Endothelial cell of umbilical vein (primary cell): ENCODE data around the gene GAS7. TPM values are rescaled to one million over a fixed set of nuclear protein-coding genes. Genes with fewer than 3 reads are reported as not detected.

Source experiments
- BruUV-seq: library from RNA; stranded (reverse); fragments of 400-500 nt; replicated peaks from 2 replicates; lab custom pipeline; 2021; lab: Mats Ljungman, UMichigan
- CTCF ChIA-PET: fragments of 300-600, 350-600 bp; sonication (Branson Sonifier 250); formaldehyde crosslinking; loops from one replicate; lab custom pipeline; 2021; ENCODE audit warnings: antibody characterized with exemption, inconsistent platforms; lab: Charles Lee
- POLR2A ChIA-PET: fragments of 300-600, 350-600 bp; sonication (Branson Sonifier 250); formaldehyde crosslinking; loops from one replicate; lab custom pipeline; 2021; ENCODE audit warnings: antibody characterized with exemption, inconsistent platforms; lab: Charles Lee
- DNase-seq: peaks from one replicate; pipeline ENCODE4 v3.0.0-alpha.2; 2011; ENCODE audit warnings: low read depth, low spot score
- FAIRE-seq: peaks from 2 replicates; lab custom pipeline; 2011; peaks lifted over from hg19 to GRCh38; lab: Jason Lieb, UNC
- H2AFZ ChIP-seq: 2 replicates; pipeline ENCODE4 v1.6.0; 2012; ENCODE audit warnings: low read depth, low read length, control low read depth, inconsistent platforms
- H3K27ac ChIP-seq: 2 replicates; pipeline ENCODE4 v1.5.1; 2011; ENCODE audit warnings: low read depth, mild to moderate bottlenecking, control low read depth, low read length, moderate library complexity; ENCODE audit not compliant: insufficient read depth
- H3K27me3 ChIP-seq, 2 experiments: 2 replicates each; pipeline versions ENCODE4 v1.6.0 to v1.6.1; 2011; ENCODE audit warnings: low read length in 2 of 2, mixed read lengths in 1 of 2; ENCODE audit not compliant: control insufficient read depth in 2 of 2, insufficient read depth in 2 of 2
- H3K36me3 ChIP-seq, 2 experiments: 2 replicates in 1 of 2; 3 replicates in 1 of 2; pipeline ENCODE4 v1.5.1; 2011; ENCODE audit warnings: low read length in 2 of 2, mild to moderate bottlenecking in 1 of 2, moderate library complexity in 1 of 2; ENCODE audit not compliant: control insufficient read depth in 2 of 2, insufficient read depth in 2 of 2; ENCODE audit errors: extremely low read depth in 1 of 2
- H3K4me1 ChIP-seq: 3 replicates; pipeline ENCODE4 v1.5.1; 2011; ENCODE audit warnings: mild to moderate bottlenecking, low read length; ENCODE audit not compliant: control insufficient read depth, insufficient read depth; ENCODE audit errors: extremely low read depth
- H3K4me2 ChIP-seq: 2 replicates; pipeline ENCODE4 v1.6.1; 2011; ENCODE audit warnings: low read length, control low read depth, mixed read lengths; ENCODE audit not compliant: insufficient read depth
- H3K4me3 ChIP-seq, 3 experiments: fragments of 200-600 bp in 1 of 3; sonication (generic), shearing (Covaris generic) in 1 of 3; replicated peaks in 1 of 3; 2 replicates each; pipeline ENCODE4 v1.5.1; 2011 to 2016; ENCODE audit warnings: control low read depth in 3 of 3, low read length in 3 of 3, mild to moderate bottlenecking in 2 of 3, inconsistent platforms in 1 of 3, low read depth in 1 of 3, moderate library complexity in 1 of 3; ENCODE audit not compliant: insufficient read depth in 1 of 3
- H3K79me2 ChIP-seq: 2 replicates; pipeline ENCODE4 v1.6.0; 2012; ENCODE audit warnings: low read length, inconsistent platforms; ENCODE audit not compliant: control insufficient read depth, insufficient read depth
- H3K9ac ChIP-seq: replicated peaks from 2 replicates; pipeline ENCODE3; 2011; ENCODE audit warnings: low read length, control low read depth; ENCODE audit not compliant: insufficient read depth; ENCODE audit errors: extremely low read depth
- H3K9me1 ChIP-seq: replicated peaks from 3 replicates; pipeline ENCODE4 v1.6.0; 2011; ENCODE audit warnings: mild to moderate bottlenecking, low read length; ENCODE audit not compliant: control insufficient read depth, insufficient read depth; ENCODE audit errors: extremely low read depth
- H3K9me3 ChIP-seq: replicated peaks from 2 replicates; pipeline ENCODE4 v1.5.1; 2012; ENCODE audit warnings: low read length, inconsistent platforms; ENCODE audit not compliant: control insufficient read depth, insufficient read depth
- H4K20me1 ChIP-seq: replicated peaks from 2 replicates; pipeline ENCODE3; 2011; ENCODE audit warnings: mild to moderate bottlenecking, low read length; ENCODE audit not compliant: control insufficient read depth, insufficient read depth; ENCODE audit errors: extremely low read depth
- EZH2 ChIP-seq: IDR thresholded peaks from 2 replicates; pipeline ENCODE4 v1.6.1; 2012; ENCODE audit warnings: borderline replicate concordance, low read depth, mild to moderate bottlenecking, moderate library complexity, low read length, inconsistent platforms; ENCODE audit not compliant: severe bottlenecking
- FOS ChIP-seq: IDR thresholded peaks from 2 replicates; pipeline ENCODE4 v1.6.1; 2011; ENCODE audit warnings: mild to moderate bottlenecking, low read length, moderate library complexity, borderline replicate concordance; ENCODE audit not compliant: insufficient read depth
- GATA2 ChIP-seq: IDR thresholded peaks from 2 replicates; pipeline ENCODE4 v1.7.0; 2011; ENCODE audit warnings: low read depth, mild to moderate bottlenecking, moderate library complexity, mixed read lengths, low read length; ENCODE audit not compliant: insufficient read length, insufficient read depth
- JUN ChIP-seq: IDR thresholded peaks from 2 replicates; pipeline ENCODE4 v1.6.1; 2011; ENCODE audit warnings: borderline replicate concordance, low read depth; ENCODE audit not compliant: insufficient read length, insufficient read depth
- MYC ChIP-seq: IDR thresholded peaks from one replicate; pipeline ENCODE4 v1.6.1; 2011; ENCODE audit warnings: mild to moderate bottlenecking, low read depth, low read length
- POLR2A ChIP-seq: IDR thresholded peaks from 2 replicates; pipeline ENCODE4 v1.6.1; 2012; ENCODE audit warnings: low read depth, mild to moderate bottlenecking, control low read depth, low read length
- POLR2AphosphoS5 ChIP-seq: IDR thresholded peaks from 2 replicates; pipeline ENCODE4 v1.6.1; 2012; ENCODE audit warnings: low read depth, mild to moderate bottlenecking, control low read depth, low read length, moderate library complexity; ENCODE audit not compliant: insufficient read depth
- dilution Hi-C: fragments of 300-500 bp; cut with MboI; formaldehyde crosslinking; loops from one replicate; pipeline ENCODE4 v1.15.0; 2019; ENCODE audit warnings: low sequenced_read_pairs; ENCODE audit not compliant: extremely low pct_ligation_motif_present
- intact Hi-C: fragments of 100-400 bp; cut with micrococcal nuclease; formaldehyde crosslinking; loops from one replicate; pipeline ENCODE4 v1.10.0; 2022
- polyA plus RNA-seq, 4 experiments: library from polyadenylated mRNA; depleted of rRNA in 3 of 4; stranded (reverse) in 3 of 4; unstranded in 1 of 4; fragments of >200 nt; gene quantifications; 2 replicates each; pipeline versions ENCODE4 v1.2.1 to v1.2.3, GENCODE V29; 2011 to 2012; ENCODE audit warnings: missing spikeins in 1 of 4
- total RNA-seq: library from RNA; stranded (reverse); gene quantifications from 2 replicates; pipeline ENCODE4 v1.2.3, GENCODE V29; 2021
- TF ChIP-seq, protein P1 (sequence below), 2 donors: IDR thresholded peaks; 1 replicate in 1 of 2; 2 replicates in 1 of 2; pipeline ENCODE4 v1.5.1; 2011; ENCODE audit warnings: low read length in 2 of 2, mild to moderate bottlenecking in 2 of 2, moderate library complexity in 2 of 2, control low read depth in 1 of 2, inconsistent platforms in 1 of 2, low read depth in 1 of 2; ENCODE audit not compliant: insufficient read depth in 1 of 2; ENCODE audit errors: extremely low read depth in 1 of 2
- TF ChIP-seq, protein P2 (sequence below): IDR thresholded peaks from 2 replicates; pipeline ENCODE4 v1.6.1; 2011; ENCODE audit not compliant: insufficient read depth, insufficient read length

Gene GAS7
- total and polyA plus RNA-seq, 2 donors (not counting 3 experiments of a cell fraction or from before 2014, with no cell fraction given): not detected

DNA sequence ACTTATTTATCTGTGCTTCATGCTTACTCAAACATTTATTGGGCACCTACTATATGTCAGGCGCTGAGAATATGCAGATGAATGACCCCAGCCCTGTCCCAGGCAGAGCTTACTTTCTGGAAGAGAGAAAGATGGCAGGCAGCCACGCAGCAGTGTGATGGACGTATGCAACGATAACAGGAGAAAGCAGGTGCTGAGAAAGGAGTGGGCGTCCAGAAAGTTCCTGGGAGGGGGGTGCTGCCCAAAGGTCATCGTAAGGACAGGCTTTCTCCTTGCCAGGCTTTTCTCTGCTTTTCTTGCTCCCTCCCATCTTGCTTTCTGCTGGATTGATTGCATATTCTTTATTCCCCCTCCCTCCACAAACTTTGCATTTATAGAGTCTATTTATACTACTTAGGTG is 124.5 kb downstream of the GAS7 start:
- intact Hi-C loops (no loop called here), dilution Hi-C loops (no loop called here)
- Histone ChIP-seq H3K4me2 (no peak overlapping the region), H3K9me3 (peaks cover 4% of the 10 kb centered on the region), H3K9ac (no peak overlapping the region), H3K4me3 (no peak overlapping the region), H3K36me3 (no peaks in the 10 kb centered on the region), H2AFZ (no peak overlapping the region), H3K79me2 (no peaks in the 10 kb centered on the region), H3K27me3 (no peaks in the 10 kb centered on the region), H3K4me1 (no peaks in the 10 kb centered on the region), H3K27ac (no peak overlapping the region), H4K20me1 (no peaks in the 10 kb centered on the region), H3K9me1 (no peaks in the 10 kb centered on the region)
- FAIRE-seq: no peak
- BruUV-seq: no TSS peak
- DNase-seq: no peak
- TF ChIP-seq JUN: no peak
- TF ChIP-seq EZH2: no peak
- TF ChIP-seq POLR2A: no peak
- no peak for TF ChIP-seq POLR2AphosphoS5
- ChIA-PET POLR2A (no interaction called here), CTCF (no interaction called here)

DNA sequence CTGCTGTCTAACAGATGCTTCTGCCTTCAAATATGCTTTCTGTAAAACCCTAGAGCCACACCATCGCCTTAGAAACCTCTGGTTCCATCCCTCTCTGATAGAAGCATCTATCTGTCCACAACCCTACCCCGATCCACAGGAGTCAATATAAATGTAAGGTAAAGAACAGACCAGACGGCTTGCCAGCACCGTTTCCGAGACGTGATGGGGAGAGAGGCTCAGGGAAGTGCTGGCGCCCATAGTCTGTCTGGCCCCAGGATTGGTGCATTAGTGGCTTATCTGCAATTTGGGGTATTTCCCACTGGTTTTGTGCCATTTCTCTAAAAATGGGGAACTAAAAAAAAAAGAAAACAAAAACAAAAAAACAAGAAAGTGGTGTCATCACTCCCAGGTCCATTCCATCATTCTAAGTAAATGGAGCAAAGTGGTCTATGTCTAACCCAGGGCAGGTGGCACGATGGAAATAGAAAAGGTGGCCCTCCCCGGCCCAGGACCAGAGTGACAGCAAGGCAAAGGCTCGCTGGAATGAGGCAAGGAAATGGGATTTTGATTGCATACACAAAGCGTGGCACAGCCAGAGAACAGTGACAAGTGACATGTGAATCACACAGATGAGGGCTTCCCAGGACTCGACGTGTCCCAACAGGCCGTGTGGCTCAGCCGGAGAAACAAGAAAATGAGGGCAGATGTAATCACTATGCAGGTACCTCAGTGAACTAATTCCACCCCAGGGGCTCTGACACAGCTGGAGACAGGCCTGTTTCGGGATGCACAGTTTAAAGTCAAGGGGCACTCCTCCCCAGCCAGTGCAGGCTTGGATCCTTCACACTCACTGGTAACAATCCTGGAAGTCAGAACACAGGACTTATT is 125.6 kb downstream of the GAS7 start:
- Histone ChIP-seq H3K4me1 (no peaks in the 10 kb centered on the region), H3K4me3 (no peak overlapping the region), H3K9me3 (peaks cover 4% of the 10 kb centered on the region), H3K9me1 (no peaks in the 10 kb centered on the region), H3K27me3 (no peaks in the 10 kb centered on the region), H3K9ac (no peak overlapping the region), H2AFZ (no peak overlapping the region), H4K20me1 (no peaks in the 10 kb centered on the region), H3K79me2 (no peaks in the 10 kb centered on the region), H3K36me3 (no peaks in the 10 kb centered on the region), H3K4me2 (no peak overlapping the region), H3K27ac (no peak overlapping the region)
- TF ChIP-seq, protein P1, sequence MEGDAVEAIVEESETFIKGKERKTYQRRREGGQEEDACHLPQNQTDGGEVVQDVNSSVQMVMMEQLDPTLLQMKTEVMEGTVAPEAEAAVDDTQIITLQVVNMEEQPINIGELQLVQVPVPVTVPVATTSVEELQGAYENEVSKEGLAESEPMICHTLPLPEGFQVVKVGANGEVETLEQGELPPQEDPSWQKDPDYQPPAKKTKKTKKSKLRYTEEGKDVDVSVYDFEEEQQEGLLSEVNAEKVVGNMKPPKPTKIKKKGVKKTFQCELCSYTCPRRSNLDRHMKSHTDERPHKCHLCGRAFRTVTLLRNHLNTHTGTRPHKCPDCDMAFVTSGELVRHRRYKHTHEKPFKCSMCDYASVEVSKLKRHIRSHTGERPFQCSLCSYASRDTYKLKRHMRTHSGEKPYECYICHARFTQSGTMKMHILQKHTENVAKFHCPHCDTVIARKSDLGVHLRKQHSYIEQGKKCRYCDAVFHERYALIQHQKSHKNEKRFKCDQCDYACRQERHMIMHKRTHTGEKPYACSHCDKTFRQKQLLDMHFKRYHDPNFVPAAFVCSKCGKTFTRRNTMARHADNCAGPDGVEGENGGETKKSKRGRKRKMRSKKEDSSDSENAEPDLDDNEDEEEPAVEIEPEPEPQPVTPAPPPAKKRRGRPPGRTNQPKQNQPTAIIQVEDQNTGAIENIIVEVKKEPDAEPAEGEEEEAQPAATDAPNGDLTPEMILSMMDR (IDR thresholded peaks at IDR 0.05; ENCODE audit: extremely low read depth in 1 of 2, insufficient read depth in 1 of 2, low read depth in 1 of 2, low read length in 2 of 2): no peak
- TF ChIP-seq EZH2 (no peak), FOS (no peak), JUN (no peak), POLR2A (no peak), POLR2AphosphoS5 (no peak), GATA2 (no peak), MYC (no peak)
- TF ChIP-seq, protein P2, sequence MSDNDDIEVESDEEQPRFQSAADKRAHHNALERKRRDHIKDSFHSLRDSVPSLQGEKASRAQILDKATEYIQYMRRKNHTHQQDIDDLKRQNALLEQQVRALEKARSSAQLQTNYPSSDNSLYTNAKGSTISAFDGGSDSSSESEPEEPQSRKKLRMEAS: no peak
- no peak for DNase-seq
- CTCF ChIA-PET: no interaction called here
- intact Hi-C loops (no loop called here), dilution Hi-C loops (no loop called here)
- POLR2A ChIA-PET: no interaction called here
- FAIRE-seq: no peak
- no TSS peak for BruUV-seq
